CD8-positive, alpha-beta memory T cell (primary cell): ENCODE data around the gene RHEX. TPM values are rescaled to one million over a fixed set of nuclear protein-coding genes. Genes with fewer than 3 reads are reported as not detected.

ENCODE experiments used
- CTCF ChIA-PET: fragments of 350-600 bp; sonication (Branson Sonifier 250); formaldehyde crosslinking; loops from one replicate; lab custom pipeline; 2021; ENCODE audit warnings: antibody characterized with exemption; lab: Charles Lee
- POLR2A ChIA-PET: fragments of 350-600 bp; sonication (Branson Sonifier 250); formaldehyde crosslinking; loops from one replicate; lab custom pipeline; 2021; ENCODE audit warnings: antibody characterized with exemption; lab: Charles Lee
- DNase-seq, 5 donors: peaks; one replicate each; pipeline versions ENCODE4 v3.0.0 to v3.0.0-alpha.2; 2020 to 2022; ENCODE audit warnings: mixed read lengths in 1 of 5
- H3K27ac ChIP-seq: one replicate; pipeline ENCODE4 v1.7.0; 2013; ENCODE audit warnings: low read depth, mild to moderate bottlenecking, low read length, moderate library complexity
- H3K27me3 ChIP-seq: 2 replicates; pipeline ENCODE4 v1.7.0; 2013; ENCODE audit warnings: low read length, mild to moderate bottlenecking; ENCODE audit not compliant: insufficient read depth, poor library complexity, severe bottlenecking
- H3K36me3 ChIP-seq: 2 replicates; pipeline ENCODE4 v1.7.0; 2013; ENCODE audit warnings: mild to moderate bottlenecking, low read length, moderate library complexity; ENCODE audit not compliant: insufficient read depth
- H3K4me1 ChIP-seq: 2 replicates; pipeline ENCODE4 v1.7.0; 2013; ENCODE audit warnings: mild to moderate bottlenecking, low read length, moderate library complexity; ENCODE audit not compliant: insufficient read depth
- H3K4me3 ChIP-seq: 2 replicates; pipeline ENCODE4 v1.7.0; 2013; ENCODE audit warnings: mild to moderate bottlenecking, low read length
- H3K9me3 ChIP-seq: 2 replicates; pipeline ENCODE4 v1.7.0; 2013; ENCODE audit warnings: mild to moderate bottlenecking, low read length
- H3K27ac Mint-ChIP-seq, 8 donors: one replicate each; pipeline ENCODE4 v1.8.0; 2020 to 2021; ENCODE audit warnings: mixed read lengths in 8 of 8, mild to moderate bottlenecking in 6 of 8, inconsistent platforms in 3 of 8, moderate library complexity in 3 of 8
- H3K27me3 Mint-ChIP-seq, 2 donors: one replicate each; pipeline ENCODE4 v1.8.0; 2020 to 2021; ENCODE audit warnings: mixed read lengths in 2 of 2, mild to moderate bottlenecking in 1 of 2, moderate library complexity in 1 of 2
- H3K36me3 Mint-ChIP-seq, 3 donors: one replicate each; pipeline ENCODE4 v1.8.0; 2020 to 2021; ENCODE audit warnings: mixed read lengths in 3 of 3, inconsistent platforms in 1 of 3, mild to moderate bottlenecking in 1 of 3
- H3K4me1 Mint-ChIP-seq, 3 donors: one replicate each; pipeline ENCODE4 v1.8.0; 2020 to 2021; ENCODE audit warnings: mixed read lengths in 3 of 3, inconsistent platforms in 1 of 3, mild to moderate bottlenecking in 1 of 3
- H3K4me3 Mint-ChIP-seq, 7 donors: one replicate each; pipeline ENCODE4 v1.8.0; 2020 to 2021; ENCODE audit warnings: mixed read lengths in 7 of 7, mild to moderate bottlenecking in 6 of 7, moderate library complexity in 4 of 7, inconsistent platforms in 2 of 7
- H3K9me3 Mint-ChIP-seq, 5 donors: one replicate each; pipeline ENCODE4 v1.8.0; 2020 to 2022; ENCODE audit warnings: mixed read lengths in 5 of 5, mild to moderate bottlenecking in 3 of 5, moderate library complexity in 2 of 5, inconsistent platforms in 1 of 5
- polyA plus RNA-seq: library from polyadenylated mRNA; unstranded; fragments of 300-500 nt; fragmentation: Illumina TruSeq; gene quantifications from one replicate; pipeline ENCODE4 v1.2.3, GENCODE V29; 2021
- total RNA-seq, 2 experiments: library from RNA; stranded (reverse); gene quantifications; one replicate each; pipeline ENCODE4 v1.2.3, GENCODE V29; 2021

The RHEX gene
- total and polyA plus RNA-seq, 3 experiments from 2014 or later = not detected

GRCh38 chr1:206081856-206082255 lies 28.9 kb downstream of the RHEX start:
- Histone ChIP-seq H3K27ac (no peak overlapping the region), H3K36me3 (no peaks in the 10 kb centered on the region), H3K9me3 (no peaks in the 10 kb centered on the region), H3K4me3 (no peak overlapping the region), H3K4me1 (peaks cover 17% of the 10 kb centered on the region), H3K27me3 (no peaks in the 10 kb centered on the region)
- peaks cover 4 to 8% of the 10 kb centered on the region in 2 donors for H3K27me3 Mint-ChIP-seq
- POLR2A ChIA-PET = no interaction called here
- no peaks in the 10 kb centered on the region for H3K9me3 Mint-ChIP-seq
- CTCF ChIA-PET = no interaction called here
- DNase-seq = no peak
- H3K36me3 Mint-ChIP-seq = no peaks in the 10 kb centered on the region
- H3K4me1 Mint-ChIP-seq = peaks cover 14 to 22% (median 17%) of the 10 kb centered on the region in 3 donors
- H3K4me3 Mint-ChIP-seq = no peak overlapping the region
- peak overlapping the region in 2 of 8 donors; percentile 9 to 28 for H3K27ac Mint-ChIP-seq

GRCh38 chr1:206082831-206083695 lies 30.1 kb downstream of the RHEX start:
- Histone ChIP-seq H3K4me3 (no peak overlapping the region), H3K27me3 (no peaks in the 10 kb centered on the region), H3K4me1 (peaks cover 17% of the 10 kb centered on the region), H3K27ac (no peak overlapping the region), H3K36me3 (no peaks in the 10 kb centered on the region), H3K9me3 (no peaks in the 10 kb centered on the region)
- ChIA-PET CTCF (interaction anchor here (1.6 kb wide), 1 partner anchor 13 kb away, joined by 3 read pairs; no protein-coding TSS in a partner anchor), POLR2A (no interaction called here)
- Mint-ChIP-seq H3K27ac (peak overlapping the region in 2 of 8 donors; percentile 25 to 75), H3K4me3 (no peak overlapping the region), H3K9me3 (peaks cover 0 to 2% (median 0%) of the 10 kb centered on the region in 5 donors), H3K4me1 (peaks cover 14 to 22% (median 17%) of the 10 kb centered on the region in 3 donors), H3K27me3 (peaks cover 0 to 3% of the 10 kb centered on the region in 2 donors), H3K36me3 (no peaks in the 10 kb centered on the region)
- no peak for DNase-seq

GRCh38 chr1:206083750-206084149 lies 30.8 kb downstream of the RHEX start:
- Histone ChIP-seq H3K9me3 (no peaks in the 10 kb centered on the region), H3K4me1 (peaks cover 17% of the 10 kb centered on the region), H3K27ac (no peak overlapping the region), H3K36me3 (no peaks in the 10 kb centered on the region), H3K27me3 (no peaks in the 10 kb centered on the region), H3K4me3 (no peak overlapping the region)
- H3K27me3 Mint-ChIP-seq = peaks cover 0 to 3% of the 10 kb centered on the region in 2 donors
- ChIA-PET CTCF (interaction anchor here (1.4 to 1.6 kb wide), 2 partner anchors 9 to 13 kb away, joined by 3 to 4 read pairs; no protein-coding TSS in a partner anchor), POLR2A (no interaction called here)
- H3K27ac Mint-ChIP-seq = peak overlapping the region in 1 of 8 donors; percentile 56
- DNase-seq = no peak
- peaks cover 0 to 2% (median 0%) of the 10 kb centered on the region in 5 donors for H3K9me3 Mint-ChIP-seq
- H3K4me3 Mint-ChIP-seq = no peak overlapping the region
- no peaks in the 10 kb centered on the region for H3K36me3 Mint-ChIP-seq
- H3K4me1 Mint-ChIP-seq = peaks cover 14 to 22% (median 17%) of the 10 kb centered on the region in 3 donors

DNA sequence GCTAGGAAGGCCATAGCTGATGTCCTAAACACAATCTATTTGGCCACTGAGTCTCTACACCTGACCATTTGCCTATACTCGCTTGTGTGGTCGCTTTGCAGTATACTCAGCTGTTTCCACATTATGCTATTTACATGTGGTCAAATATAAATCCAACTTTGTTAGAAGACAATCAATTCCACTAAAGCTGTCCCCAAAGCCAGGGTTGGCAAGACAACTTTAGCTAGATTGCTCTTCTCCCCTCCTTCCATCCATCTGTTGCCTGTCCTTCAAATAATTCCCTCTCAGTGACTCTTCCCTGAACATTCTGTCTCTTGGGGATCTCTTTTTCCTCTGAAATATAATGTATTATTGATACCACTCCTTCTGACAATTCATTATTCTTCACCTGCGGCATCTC lies 34.1 kb downstream of the RHEX start:
- Histone ChIP-seq H3K9me3 (no peaks in the 10 kb centered on the region), H3K4me1 (no peaks in the 10 kb centered on the region), H3K36me3 (no peaks in the 10 kb centered on the region), H3K4me3 (no peak overlapping the region), H3K27me3 (no peaks in the 10 kb centered on the region), H3K27ac (no peak overlapping the region)
- H3K27me3 Mint-ChIP-seq = peaks cover 0 to 3% of the 10 kb centered on the region in 2 donors
- no peaks in the 10 kb centered on the region for H3K4me1 Mint-ChIP-seq
- no peak overlapping the region for H3K27ac Mint-ChIP-seq
- DNase-seq = no peak
- CTCF ChIA-PET = no interaction called here
- POLR2A ChIA-PET = no interaction called here
- no peak overlapping the region for H3K4me3 Mint-ChIP-seq
- peaks cover 0 to 2% (median 0%) of the 10 kb centered on the region in 5 donors for H3K9me3 Mint-ChIP-seq
- no peaks in the 10 kb centered on the region for H3K36me3 Mint-ChIP-seq

- Mint-ChIP-seq H3K4me1 (no peaks in the 10 kb centered on the region), H3K36me3 (no peaks in the 10 kb centered on the region), H3K4me3 (no peak overlapping the region), H3K9me3 (peaks cover 0 to 2% (median 0%) of the 10 kb centered on the region in 5 donors), H3K27ac (no peak overlapping the region), H3K27me3 (peaks cover 1 to 3% of the 10 kb centered on the region in 2 donors)
- H3K4me1 ChIP-seq = no peaks in the 10 kb centered on the region
- no peaks in the 10 kb centered on the region for H3K36me3 ChIP-seq
- no peak overlapping the region for H3K27ac ChIP-seq
- no peak overlapping the region for H3K4me3 ChIP-seq
- POLR2A ChIA-PET = no interaction called here
- no peak for DNase-seq
- CTCF ChIA-PET = no interaction called here
- no peaks in the 10 kb centered on the region for H3K27me3 ChIP-seq
- H3K9me3 ChIP-seq = no peaks in the 10 kb centered on the region
These were observed 36.4 kb downstream of the RHEX start for GRCh38 chr1:206089341-206089740.

DNA sequence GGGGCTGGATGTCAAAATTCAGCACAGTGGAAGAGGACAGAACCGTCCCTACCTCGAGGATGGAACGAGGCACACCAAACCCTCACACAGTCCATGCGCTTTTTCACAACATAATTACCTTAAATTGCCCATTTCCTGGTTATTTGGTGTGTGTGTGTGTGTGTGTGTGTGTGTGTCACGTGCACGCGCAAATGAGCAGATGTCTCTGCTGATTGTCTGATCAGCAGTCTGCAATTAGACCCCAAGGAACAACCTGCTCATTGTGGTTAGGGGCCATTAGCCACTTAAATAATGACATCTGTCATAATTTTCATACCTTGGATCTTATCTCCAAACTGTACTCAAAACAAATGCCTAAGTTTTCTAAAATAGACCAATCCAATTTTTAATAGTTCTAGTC lies 41.1 kb downstream of the RHEX start:
- Mint-ChIP-seq H3K4me3 (no peak overlapping the region), H3K36me3 (no peaks in the 10 kb centered on the region), H3K9me3 (no peaks in the 10 kb centered on the region), H3K27ac (no peak overlapping the region), H3K27me3 (peaks cover 12 to 36% of the 10 kb centered on the region in 2 donors), H3K4me1 (no peaks in the 10 kb centered on the region)
- no peak for DNase-seq
- POLR2A ChIA-PET = no interaction called here
- H3K4me1 ChIP-seq = no peaks in the 10 kb centered on the region
- no peaks in the 10 kb centered on the region for H3K27me3 ChIP-seq
- H3K27ac ChIP-seq = no peak overlapping the region
- CTCF ChIA-PET = interaction anchor here (1.3 kb wide), 1 partner anchor 12 kb away, joined by 3 read pairs; no protein-coding TSS in a partner anchor
- H3K9me3 ChIP-seq = no peaks in the 10 kb centered on the region
- H3K36me3 ChIP-seq = no peaks in the 10 kb centered on the region
- H3K4me3 ChIP-seq = no peak overlapping the region

DNA sequence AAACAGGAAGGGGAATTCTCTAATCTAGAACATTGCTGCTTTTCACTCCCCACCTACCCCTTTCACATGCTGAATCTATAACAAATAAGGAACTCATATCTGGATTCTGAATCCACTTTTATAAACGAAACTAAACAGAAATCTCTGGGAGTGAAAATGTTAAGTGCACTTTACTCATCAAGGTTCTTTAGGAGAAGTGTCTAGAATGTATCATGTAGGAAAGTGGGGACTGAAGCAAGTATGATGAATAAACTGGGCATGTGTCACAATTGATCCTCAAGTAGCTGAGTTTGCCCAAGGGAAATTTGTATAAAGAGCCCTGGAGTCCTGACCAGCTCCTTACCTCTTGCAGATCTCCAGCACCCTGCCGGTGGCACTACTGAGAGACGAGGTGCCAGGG lies 44.4 kb downstream of the RHEX start:
- H3K27me3 Mint-ChIP-seq = peaks cover 15 to 65% of the 10 kb centered on the region in 2 donors
- no peak overlapping the region for H3K4me3 ChIP-seq
- no peaks in the 10 kb centered on the region for H3K36me3 ChIP-seq
- no peaks in the 10 kb centered on the region for H3K36me3 Mint-ChIP-seq
- CTCF ChIA-PET = interaction anchor here (1.2 to 1.6 kb wide), 2 partner anchors 9 to 67 kb away, joined by 4 to 5 read pairs; no protein-coding TSS in a partner anchor
- H3K9me3 ChIP-seq = no peaks in the 10 kb centered on the region
- H3K4me3 Mint-ChIP-seq = no peak overlapping the region
- no peak for DNase-seq
- H3K27ac Mint-ChIP-seq = no peak overlapping the region
- POLR2A ChIA-PET = no interaction called here
- no peaks in the 10 kb centered on the region for H3K4me1 Mint-ChIP-seq
- H3K27me3 ChIP-seq = no peaks in the 10 kb centered on the region
- H3K4me1 ChIP-seq = no peaks in the 10 kb centered on the region
- H3K27ac ChIP-seq = no peak overlapping the region
- H3K9me3 Mint-ChIP-seq = no peaks in the 10 kb centered on the region

DNA sequence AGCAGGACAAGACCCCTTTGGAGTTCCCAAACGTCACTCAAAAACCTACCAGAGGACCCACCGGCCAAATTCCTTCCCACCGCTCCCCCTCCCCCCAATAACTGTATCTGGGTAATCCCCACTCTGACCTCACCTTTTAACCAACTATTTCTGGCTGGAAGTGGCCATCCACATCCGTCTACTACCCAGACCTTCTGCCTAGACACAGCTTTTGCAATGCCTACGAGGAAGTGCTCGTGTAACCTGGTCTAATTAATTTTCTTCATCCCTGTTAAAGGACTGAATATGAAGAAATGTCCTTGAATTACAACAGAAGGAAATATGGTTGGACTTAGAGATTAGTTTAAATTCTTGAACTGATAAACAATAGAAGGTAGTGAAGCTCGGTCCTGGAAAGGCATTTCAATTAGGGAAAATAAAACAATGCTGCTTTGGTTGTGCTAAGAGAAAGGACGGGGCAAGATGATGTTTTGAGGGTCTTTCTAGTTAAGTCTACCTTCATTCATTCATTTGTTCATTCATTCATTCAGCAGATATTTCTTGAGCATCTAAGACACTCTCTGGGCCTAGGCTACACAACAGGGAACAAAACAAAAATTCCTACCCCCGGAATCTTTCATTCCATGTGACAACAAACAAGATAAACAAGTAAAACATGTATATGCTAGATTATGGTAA lies 45.4 kb downstream of the RHEX start:
- H3K4me1 Mint-ChIP-seq = no peaks in the 10 kb centered on the region
- H3K4me1 ChIP-seq = no peaks in the 10 kb centered on the region
- no peak overlapping the region for H3K27ac ChIP-seq
- no peaks in the 10 kb centered on the region for H3K9me3 Mint-ChIP-seq
- DNase-seq = no peak
- no peaks in the 10 kb centered on the region for H3K36me3 Mint-ChIP-seq
- H3K27ac Mint-ChIP-seq = no peak overlapping the region
- H3K4me3 ChIP-seq = no peak overlapping the region
- H3K27me3 Mint-ChIP-seq = peaks cover 15 to 67% of the 10 kb centered on the region in 2 donors
- POLR2A ChIA-PET = no interaction called here
- H3K36me3 ChIP-seq = no peaks in the 10 kb centered on the region
- H3K4me3 Mint-ChIP-seq = no peak overlapping the region
- CTCF ChIA-PET = interaction anchor here (1.0 kb wide), 1 partner anchor 8 kb away, joined by 3 read pairs; no protein-coding TSS in a partner anchor
- H3K9me3 ChIP-seq = no peaks in the 10 kb centered on the region
- no peaks in the 10 kb centered on the region for H3K27me3 ChIP-seq
